Measurements from ENCODE around the gene KL.

- TF ChIP-seq CTCF (IDR thresholded peaks at IDR 0.05) (no peak), POLR2A (IDR thresholded peaks at IDR 0.05) (no peak)
These were observed 28.8 kb upstream of the KL start for GRCh38 chr13:32987462-32987861.
